Activated naive CD4-positive, alpha-beta T cell treated with Interleukin-2 at 50 U/mL for 16 hours (primary cell): ENCODE data around the gene CSNK1A1.
"Not testable (repeated sequence)": the region's sequence is repeated elsewhere in the genome, so short reads cannot be mapped to it uniquely, and the experiment has no call there.

Source experiments
- DNase-seq: peaks from one replicate; pipeline ENCODE4 v3.0.0-alpha.2; 2020

The CSNK1A1 gene

GRCh38 chr5:149452665-149453617 is 98.3 kb downstream of the CSNK1A1 start:
- DNase-seq = no peak

GRCh38 chr5:149452007-149452664 is 99.1 kb downstream of the CSNK1A1 start:
- DNase-seq = no peak

- DNase-seq = no peak
Measured at GRCh38 chr5:149450199-149450598, 101.0 kb downstream of the CSNK1A1 start.

- no peak for DNase-seq
Measured at GRCh38 chr5:149448831-149449714, 102.2 kb downstream of the CSNK1A1 start.

- no peak for DNase-seq
Measured at GRCh38 chr5:149448431-149448830, 102.8 kb downstream of the CSNK1A1 start.

- DNase-seq = no peak
Measured at GRCh38 chr5:149447373-149448367, 103.6 kb downstream of the CSNK1A1 start.

GRCh38 chr5:149446794-149447193 is 104.4 kb downstream of the CSNK1A1 start:
- DNase-seq = not testable (repeated sequence)

GRCh38 chr5:149445739-149446369 is 105.4 kb downstream of the CSNK1A1 start:
- no peak for DNase-seq

- DNase-seq = no peak
Measured at GRCh38 chr5:149445343-149445738, 105.9 kb downstream of the CSNK1A1 start.

GRCh38 chr5:149444430-149444829 is 106.8 kb downstream of the CSNK1A1 start:
- DNase-seq = not testable (repeated sequence)

GRCh38 chr5:149443210-149443609 is 108.0 kb downstream of the CSNK1A1 start:
- no peak for DNase-seq

GRCh38 chr5:149442563-149443182 is 108.6 kb downstream of the CSNK1A1 start:
- DNase-seq = peak; percentile 74
